Heart left ventricle (tissue), 13 donors: ENCODE data around the gene NOM1.

ENCODE experiments used
- POLR2A ChIP-seq, 2 donors: fragments of 450-650 bp; IDR thresholded peaks; one replicate each; pipeline ENCODE4 v1.6.1; 2017; ENCODE audit warnings: antibody characterized with exemption in 2 of 2, mild to moderate bottlenecking in 2 of 2, moderate library complexity in 2 of 2
- TF ChIP-seq, protein P1 (sequence below), 12 donors: fragments of 200-600 bp; sonication (generic) in 4 of 12; IDR thresholded peaks; one replicate each; pipeline versions ENCODE4 v1.5.0 to v1.8.0; 2018 to 2022; ENCODE audit warnings: antibody characterized with exemption in 12 of 12, mild to moderate bottlenecking in 5 of 12
- donor health status: ischemic (EF 13 %, LVEDD 7.1; RV severe dilation, severe dysfunction).
- donor health status: DM: no; HTN: yes; CAD: no.
- donor health status: DM: no; HTN: no; CAD: no.
- donor health status: ischemic (EF 25% LVEDD 6.9; RV normal size, moderate dysfunction).
- donor health status: ischemic (EF 25% LVEDD 5.7; RV mildly dilated, moderate dysfunction).
- donor health status: ischemic (EF 35%, LVEDD 5.7; RV mildly dilated, moderate dysfunction).
- donor health status: nonischemic (EF 11% LVEDD 7.7; RV severe dilation, severe dysfunction).
- donor health status: DM: yes; HTN: yes; CAD: no.
- donor health status: PGD.
- donor health status: ischemic (EF 29% LVEDD 5.4; RV normal size, mild dysfunction).
- donor health status: nonischemic (EF 23%, LVEDD 6.1; RV moderate dilation, normal function).

DNA sequence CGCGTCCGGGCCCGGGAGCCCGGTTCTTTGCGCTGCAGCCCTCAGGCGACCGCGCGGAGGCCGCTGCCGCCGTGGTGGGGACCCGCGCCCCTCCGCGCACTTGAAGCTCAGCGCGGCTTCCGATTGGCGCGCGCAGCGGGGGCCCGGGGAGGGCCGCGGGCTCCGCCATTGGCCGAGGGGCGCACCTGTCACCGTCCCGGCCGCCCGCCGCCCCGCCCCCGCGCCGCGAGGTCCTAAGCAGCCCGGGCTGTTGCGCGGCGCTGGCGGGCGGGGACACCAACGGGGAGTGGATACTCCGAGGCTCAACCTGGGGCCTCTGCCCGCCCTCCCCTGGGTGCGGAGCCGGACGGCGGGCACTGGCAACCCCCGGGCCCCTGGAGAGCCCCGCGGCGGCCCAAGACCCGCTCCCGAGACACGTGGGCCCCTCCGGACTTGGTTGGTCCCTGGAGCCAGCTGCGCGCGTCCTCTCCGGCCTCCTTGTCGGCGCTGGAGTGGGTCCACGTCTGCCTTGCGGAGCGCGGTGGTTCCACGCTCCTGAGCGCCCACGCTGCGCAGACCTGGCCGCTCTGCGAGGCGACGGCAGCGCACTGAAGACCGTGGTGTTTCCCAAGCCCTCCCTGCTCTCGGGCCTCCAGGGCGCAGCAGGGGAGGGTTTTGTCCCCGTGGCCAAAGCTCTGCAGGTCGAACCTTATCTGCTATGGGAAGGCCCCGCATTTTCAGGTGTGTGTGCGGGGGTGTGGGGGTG is 61.2 kb downstream of the NOM1 start, which contains the start of gene MNX1:
- TF ChIP-seq, protein P1, sequence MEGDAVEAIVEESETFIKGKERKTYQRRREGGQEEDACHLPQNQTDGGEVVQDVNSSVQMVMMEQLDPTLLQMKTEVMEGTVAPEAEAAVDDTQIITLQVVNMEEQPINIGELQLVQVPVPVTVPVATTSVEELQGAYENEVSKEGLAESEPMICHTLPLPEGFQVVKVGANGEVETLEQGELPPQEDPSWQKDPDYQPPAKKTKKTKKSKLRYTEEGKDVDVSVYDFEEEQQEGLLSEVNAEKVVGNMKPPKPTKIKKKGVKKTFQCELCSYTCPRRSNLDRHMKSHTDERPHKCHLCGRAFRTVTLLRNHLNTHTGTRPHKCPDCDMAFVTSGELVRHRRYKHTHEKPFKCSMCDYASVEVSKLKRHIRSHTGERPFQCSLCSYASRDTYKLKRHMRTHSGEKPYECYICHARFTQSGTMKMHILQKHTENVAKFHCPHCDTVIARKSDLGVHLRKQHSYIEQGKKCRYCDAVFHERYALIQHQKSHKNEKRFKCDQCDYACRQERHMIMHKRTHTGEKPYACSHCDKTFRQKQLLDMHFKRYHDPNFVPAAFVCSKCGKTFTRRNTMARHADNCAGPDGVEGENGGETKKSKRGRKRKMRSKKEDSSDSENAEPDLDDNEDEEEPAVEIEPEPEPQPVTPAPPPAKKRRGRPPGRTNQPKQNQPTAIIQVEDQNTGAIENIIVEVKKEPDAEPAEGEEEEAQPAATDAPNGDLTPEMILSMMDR (IDR thresholded peaks at IDR 0.05), result no peak
- no peak for TF ChIP-seq POLR2A (IDR thresholded peaks at IDR 0.05)
